ENCODE measurements around the gene THEMIS2. TPM values are rescaled to one million over a fixed set of nuclear protein-coding genes. Genes with fewer than 3 reads are reported as not detected.

Gene THEMIS2
- total RNA-seq, 1 experiment from 2014 or later: 17.2 TPM

GRCh38 chr1:27864264-27864895 is 8.0 kb upstream of the THEMIS2 start:
- no peak overlapping the region for H3K14ac ChIP-seq (ENCODE audit: insufficient read depth, low read length)
- no peaks in the 10 kb centered on the region for H3K79me2 ChIP-seq (ENCODE audit: insufficient read depth, low read length)
- H2BK15ac ChIP-seq (ENCODE audit: low read depth, low read length): no peak overlapping the region
- no peak overlapping the region for H3K4ac ChIP-seq (ENCODE audit: low read depth, low read length)
- no peaks in the 10 kb centered on the region for H3K23me2 ChIP-seq (ENCODE audit: insufficient read length, low read depth, low read length, poor library complexity, severe bottlenecking)
- H3K27me3 ChIP-seq (ENCODE audit: insufficient read depth, low read length): no peaks in the 10 kb centered on the region
- H2BK20ac ChIP-seq (ENCODE audit: low read depth, low read length, poor library complexity, severe bottlenecking): no peak overlapping the region
- no peak for DNase-seq
- H2BK12ac ChIP-seq (ENCODE audit: insufficient read length, low read depth, low read length): no peak overlapping the region
- no peaks in the 10 kb centered on the region for H3K36me3 Mint-ChIP-seq (ENCODE audit: insufficient read depth in 1 of 3, low read depth in 3 of 3)
- no peaks in the 10 kb centered on the region for H3K4me1 ChIP-seq (ENCODE audit: insufficient read depth, low read length)
- TF ChIP-seq, protein P1, sequence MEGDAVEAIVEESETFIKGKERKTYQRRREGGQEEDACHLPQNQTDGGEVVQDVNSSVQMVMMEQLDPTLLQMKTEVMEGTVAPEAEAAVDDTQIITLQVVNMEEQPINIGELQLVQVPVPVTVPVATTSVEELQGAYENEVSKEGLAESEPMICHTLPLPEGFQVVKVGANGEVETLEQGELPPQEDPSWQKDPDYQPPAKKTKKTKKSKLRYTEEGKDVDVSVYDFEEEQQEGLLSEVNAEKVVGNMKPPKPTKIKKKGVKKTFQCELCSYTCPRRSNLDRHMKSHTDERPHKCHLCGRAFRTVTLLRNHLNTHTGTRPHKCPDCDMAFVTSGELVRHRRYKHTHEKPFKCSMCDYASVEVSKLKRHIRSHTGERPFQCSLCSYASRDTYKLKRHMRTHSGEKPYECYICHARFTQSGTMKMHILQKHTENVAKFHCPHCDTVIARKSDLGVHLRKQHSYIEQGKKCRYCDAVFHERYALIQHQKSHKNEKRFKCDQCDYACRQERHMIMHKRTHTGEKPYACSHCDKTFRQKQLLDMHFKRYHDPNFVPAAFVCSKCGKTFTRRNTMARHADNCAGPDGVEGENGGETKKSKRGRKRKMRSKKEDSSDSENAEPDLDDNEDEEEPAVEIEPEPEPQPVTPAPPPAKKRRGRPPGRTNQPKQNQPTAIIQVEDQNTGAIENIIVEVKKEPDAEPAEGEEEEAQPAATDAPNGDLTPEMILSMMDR (conservative IDR thresholded peaks at IDR 0.05): no peak
- H2AK5ac ChIP-seq (ENCODE audit: insufficient read length, low read length): no peak overlapping the region
- no peak overlapping the region for H4K5ac ChIP-seq (ENCODE audit: insufficient read length, low read depth, low read length)
- no CpG with 5 or more reads among the region's 8 CpGs for WGBS (ENCODE audit: extremely low coverage, insufficient read length, low lambda C conversion rate)
- no peaks in the 10 kb centered on the region for H4K20me1 ChIP-seq (ENCODE audit: control insufficient read depth, insufficient read depth, insufficient read length)
- no peaks in the 10 kb centered on the region for H3K79me1 ChIP-seq (ENCODE audit: insufficient read depth, low read depth, low read length, poor library complexity, severe bottlenecking)
- no peak overlapping the region for H3K4me2 ChIP-seq (ENCODE audit: insufficient read depth, insufficient read length, low read length)
- no peak overlapping the region for H3K27ac ChIP-seq (ENCODE audit: insufficient read length, low read depth, low read length)
- H3T11ph ChIP-seq (ENCODE audit: low read length): no peak overlapping the region
- no peak overlapping the region for H4K8ac ChIP-seq (replicated peaks; ENCODE audit: insufficient read length, low read depth, low read length)
- no peak overlapping the region for H3K27ac Mint-ChIP-seq
- H3K23ac ChIP-seq (ENCODE audit: insufficient read length, low read depth, low read length): no peak overlapping the region
- H2BK120ac ChIP-seq (ENCODE audit: low read depth, low read length, poor library complexity, severe bottlenecking): no peak overlapping the region
- no peak overlapping the region for H3K4me3 Mint-ChIP-seq
- H3K9me3 ChIP-seq (ENCODE audit: control insufficient read depth, low read depth, low read length): no peaks in the 10 kb centered on the region
- no peak overlapping the region for H3K9ac ChIP-seq (ENCODE audit: extremely low read depth, insufficient read length, low read length)
- no peak overlapping the region for H2BK5ac ChIP-seq (ENCODE audit: insufficient read length, low read length)
- no peaks in the 10 kb centered on the region; the same call in 1 of the 2 replicates for H3K27me3 Mint-ChIP-seq (ENCODE audit: low read depth)
- H3K4me1 Mint-ChIP-seq: peaks cover 15 to 16% of the 10 kb centered on the region in 2 experiments
- no peak overlapping the region for H2AFZ ChIP-seq (ENCODE audit: low read length)
- H3K18ac ChIP-seq (ENCODE audit: insufficient read length, low read depth, low read length): no peak overlapping the region
- H3K56ac ChIP-seq (ENCODE audit: insufficient read length, low read depth, low read length): no peak overlapping the region
- no peaks in the 10 kb centered on the region for H3K9me3 Mint-ChIP-seq
- no peak overlapping the region for H4K91ac ChIP-seq (ENCODE audit: insufficient read length, low read depth, low read length)

Measured in H9 (cell line).